Endothelial cell of umbilical vein (primary cell): ENCODE measurements around the gene CCNB1. TPM values are rescaled to one million over a fixed set of nuclear protein-coding genes. Genes with fewer than 3 reads are reported as not detected.

Source experiments
- BruUV-seq: library from RNA; stranded (reverse); fragments of 400-500 nt; replicated peaks from 2 replicates; lab custom pipeline; 2021; lab: Mats Ljungman, UMichigan
- CTCF ChIA-PET: fragments of 300-600, 350-600 bp; sonication (Branson Sonifier 250); formaldehyde crosslinking; loops from one replicate; lab custom pipeline; 2021; ENCODE audit warnings: antibody characterized with exemption, inconsistent platforms; lab: Charles Lee
- POLR2A ChIA-PET: fragments of 300-600, 350-600 bp; sonication (Branson Sonifier 250); formaldehyde crosslinking; loops from one replicate; lab custom pipeline; 2021; ENCODE audit warnings: antibody characterized with exemption, inconsistent platforms; lab: Charles Lee
- DNase-seq: peaks from one replicate; pipeline ENCODE4 v3.0.0-alpha.2; 2011; ENCODE audit warnings: low read depth, low spot score
- FAIRE-seq: peaks from 2 replicates; lab custom pipeline; 2011; peaks lifted over from hg19 to GRCh38; lab: Jason Lieb, UNC
- H2AFZ ChIP-seq: 2 replicates; pipeline ENCODE4 v1.6.0; 2012; ENCODE audit warnings: low read depth, low read length, control low read depth, inconsistent platforms
- H3K27ac ChIP-seq: 2 replicates; pipeline ENCODE4 v1.5.1; 2011; ENCODE audit warnings: low read depth, mild to moderate bottlenecking, control low read depth, low read length, moderate library complexity; ENCODE audit not compliant: insufficient read depth
- H3K27me3 ChIP-seq, 2 experiments: 2 replicates each; pipeline versions ENCODE4 v1.6.0 to v1.6.1; 2011; ENCODE audit warnings: low read length in 2 of 2, mixed read lengths in 1 of 2; ENCODE audit not compliant: control insufficient read depth in 2 of 2, insufficient read depth in 2 of 2
- H3K36me3 ChIP-seq, 2 experiments: 2 replicates in 1 of 2; 3 replicates in 1 of 2; pipeline ENCODE4 v1.5.1; 2011; ENCODE audit warnings: low read length in 2 of 2, mild to moderate bottlenecking in 1 of 2, moderate library complexity in 1 of 2; ENCODE audit not compliant: control insufficient read depth in 2 of 2, insufficient read depth in 2 of 2; ENCODE audit errors: extremely low read depth in 1 of 2
- H3K4me1 ChIP-seq: 3 replicates; pipeline ENCODE4 v1.5.1; 2011; ENCODE audit warnings: mild to moderate bottlenecking, low read length; ENCODE audit not compliant: control insufficient read depth, insufficient read depth; ENCODE audit errors: extremely low read depth
- H3K4me2 ChIP-seq: 2 replicates; pipeline ENCODE4 v1.6.1; 2011; ENCODE audit warnings: low read length, control low read depth, mixed read lengths; ENCODE audit not compliant: insufficient read depth
- H3K4me3 ChIP-seq, 3 experiments: fragments of 200-600 bp in 1 of 3; sonication (generic), shearing (Covaris generic) in 1 of 3; replicated peaks in 1 of 3; 2 replicates each; pipeline ENCODE4 v1.5.1; 2011 to 2016; ENCODE audit warnings: control low read depth in 3 of 3, low read length in 3 of 3, mild to moderate bottlenecking in 2 of 3, inconsistent platforms in 1 of 3, low read depth in 1 of 3, moderate library complexity in 1 of 3; ENCODE audit not compliant: insufficient read depth in 1 of 3
- H3K79me2 ChIP-seq: 2 replicates; pipeline ENCODE4 v1.6.0; 2012; ENCODE audit warnings: low read length, inconsistent platforms; ENCODE audit not compliant: control insufficient read depth, insufficient read depth
- H3K9ac ChIP-seq: replicated peaks from 2 replicates; pipeline ENCODE3; 2011; ENCODE audit warnings: low read length, control low read depth; ENCODE audit not compliant: insufficient read depth; ENCODE audit errors: extremely low read depth
- H3K9me1 ChIP-seq: replicated peaks from 3 replicates; pipeline ENCODE4 v1.6.0; 2011; ENCODE audit warnings: mild to moderate bottlenecking, low read length; ENCODE audit not compliant: control insufficient read depth, insufficient read depth; ENCODE audit errors: extremely low read depth
- H3K9me3 ChIP-seq: replicated peaks from 2 replicates; pipeline ENCODE4 v1.5.1; 2012; ENCODE audit warnings: low read length, inconsistent platforms; ENCODE audit not compliant: control insufficient read depth, insufficient read depth
- H4K20me1 ChIP-seq: replicated peaks from 2 replicates; pipeline ENCODE3; 2011; ENCODE audit warnings: mild to moderate bottlenecking, low read length; ENCODE audit not compliant: control insufficient read depth, insufficient read depth; ENCODE audit errors: extremely low read depth
- EZH2 ChIP-seq: IDR thresholded peaks from 2 replicates; pipeline ENCODE4 v1.6.1; 2012; ENCODE audit warnings: borderline replicate concordance, low read depth, mild to moderate bottlenecking, moderate library complexity, low read length, inconsistent platforms; ENCODE audit not compliant: severe bottlenecking
- FOS ChIP-seq: IDR thresholded peaks from 2 replicates; pipeline ENCODE4 v1.6.1; 2011; ENCODE audit warnings: mild to moderate bottlenecking, low read length, moderate library complexity, borderline replicate concordance; ENCODE audit not compliant: insufficient read depth
- GATA2 ChIP-seq: IDR thresholded peaks from 2 replicates; pipeline ENCODE4 v1.7.0; 2011; ENCODE audit warnings: low read depth, mild to moderate bottlenecking, moderate library complexity, mixed read lengths, low read length; ENCODE audit not compliant: insufficient read length, insufficient read depth
- JUN ChIP-seq: IDR thresholded peaks from 2 replicates; pipeline ENCODE4 v1.6.1; 2011; ENCODE audit warnings: borderline replicate concordance, low read depth; ENCODE audit not compliant: insufficient read length, insufficient read depth
- MYC ChIP-seq: IDR thresholded peaks from one replicate; pipeline ENCODE4 v1.6.1; 2011; ENCODE audit warnings: mild to moderate bottlenecking, low read depth, low read length
- POLR2A ChIP-seq: IDR thresholded peaks from 2 replicates; pipeline ENCODE4 v1.6.1; 2012; ENCODE audit warnings: low read depth, mild to moderate bottlenecking, control low read depth, low read length
- POLR2AphosphoS5 ChIP-seq: IDR thresholded peaks from 2 replicates; pipeline ENCODE4 v1.6.1; 2012; ENCODE audit warnings: low read depth, mild to moderate bottlenecking, control low read depth, low read length, moderate library complexity; ENCODE audit not compliant: insufficient read depth
- dilution Hi-C: fragments of 300-500 bp; cut with MboI; formaldehyde crosslinking; loops from one replicate; pipeline ENCODE4 v1.15.0; 2019; ENCODE audit warnings: low sequenced_read_pairs; ENCODE audit not compliant: extremely low pct_ligation_motif_present
- intact Hi-C: fragments of 100-400 bp; cut with micrococcal nuclease; formaldehyde crosslinking; loops from one replicate; pipeline ENCODE4 v1.10.0; 2022
- polyA plus RNA-seq, 4 experiments: library from polyadenylated mRNA; depleted of rRNA in 3 of 4; stranded (reverse) in 3 of 4; unstranded in 1 of 4; fragments of >200 nt; gene quantifications; 2 replicates each; pipeline versions ENCODE4 v1.2.1 to v1.2.3, GENCODE V29; 2011 to 2012; ENCODE audit warnings: missing spikeins in 1 of 4
- total RNA-seq: library from RNA; stranded (reverse); gene quantifications from 2 replicates; pipeline ENCODE4 v1.2.3, GENCODE V29; 2021

CCNB1 gene
- total and polyA plus RNA-seq, 2 donors (not counting 3 experiments of a cell fraction or from before 2014, with no cell fraction given), result 72.2 to 211 TPM

DNA sequence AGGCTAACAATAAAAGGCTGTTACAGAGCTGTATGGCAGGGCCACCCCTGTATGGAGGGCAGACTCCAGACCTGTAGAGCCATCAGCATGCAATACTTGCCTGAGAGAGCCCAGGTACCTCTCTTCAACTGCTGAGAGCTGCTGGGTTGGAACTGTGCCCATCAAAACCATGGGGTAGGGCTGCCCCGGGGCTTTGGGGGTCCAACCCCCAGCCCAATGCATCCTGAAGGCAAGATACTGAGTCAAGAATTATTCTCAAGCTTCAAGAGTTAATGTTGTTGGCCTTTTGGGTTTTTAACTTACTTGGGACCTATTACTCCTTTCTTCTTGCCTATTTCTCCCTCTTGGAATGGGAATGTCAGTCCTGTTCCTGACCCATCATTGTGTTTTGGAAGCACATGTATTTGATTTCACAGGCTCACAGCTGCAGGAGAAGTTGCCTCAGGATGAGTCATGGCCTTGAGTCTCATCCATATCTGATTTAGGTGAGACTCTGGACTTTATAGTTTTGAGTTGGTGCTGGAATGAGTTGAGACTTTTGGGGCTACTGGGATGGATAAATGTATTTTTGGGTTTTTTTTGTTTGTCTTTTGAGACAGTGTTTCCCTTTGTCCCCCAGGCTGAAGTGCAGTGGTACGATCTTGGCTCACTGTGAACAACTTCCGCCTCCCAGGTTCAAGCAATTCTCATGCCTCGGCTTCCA lies 46.7 kb downstream of the CCNB1 start:
- H3K4me3 ChIP-seq, result no peak overlapping the region
- FAIRE-seq (peak; percentile 64), DNase-seq (no peak)
- dilution Hi-C loops, result no loop called here
- H3K36me3 ChIP-seq, result no peaks in the 10 kb centered on the region
- POLR2A ChIA-PET, result no interaction called here
- no peak overlapping the region for H3K9ac ChIP-seq
- H3K27me3 ChIP-seq, result no peaks in the 10 kb centered on the region
- H2AFZ ChIP-seq, result no peak overlapping the region
- no peaks in the 10 kb centered on the region for H3K9me3 ChIP-seq
- H3K9me1 ChIP-seq, result no peaks in the 10 kb centered on the region
- H3K4me2 ChIP-seq, result no peak overlapping the region
- H3K4me1 ChIP-seq, result peaks cover 6% of the 10 kb centered on the region
- peaks cover under 1% of the 10 kb centered on the region for H3K79me2 ChIP-seq
- TF ChIP-seq FOS, result peak; percentile 28
- no peak for TF ChIP-seq POLR2AphosphoS5
- TF ChIP-seq POLR2A, result no peak
- TF ChIP-seq JUN, result peak; percentile 46
- intact Hi-C loops, result no loop called here
- CTCF ChIA-PET, result no interaction called here
- no peak overlapping the region for H3K27ac ChIP-seq
- no TSS peak for BruUV-seq
- no peaks in the 10 kb centered on the region for H4K20me1 ChIP-seq

DNA sequence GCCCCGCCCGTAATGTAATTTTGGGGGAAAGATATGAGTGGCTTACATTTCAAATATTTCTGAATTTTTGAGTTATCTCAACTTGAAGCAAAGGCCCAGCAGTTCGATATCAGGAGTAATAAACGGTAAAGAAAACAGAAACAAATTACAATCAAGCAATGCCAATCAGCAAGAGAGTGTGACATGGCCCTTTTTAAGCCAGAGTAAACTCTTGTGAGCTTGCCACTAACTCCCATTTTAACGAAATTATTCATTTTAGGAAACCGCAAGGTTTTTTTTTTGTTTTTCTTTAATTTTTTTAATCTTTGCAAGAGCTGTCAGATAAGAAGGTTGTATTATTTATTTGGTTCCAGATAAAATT lies 50.2 kb downstream of the CCNB1 start:
- H3K9me3 ChIP-seq, result no peaks in the 10 kb centered on the region
- ChIA-PET POLR2A (interaction anchor here (0.7 kb wide), 1 partner anchor 13 kb away, joined by 7 read pairs; no protein-coding TSS in a partner anchor), CTCF (interaction anchor here (0.7 to 1.0 kb wide), 2 partner anchors 18 to 124 kb away, joined by 3 to 4 read pairs; partner anchors contain the start of genes CDK7 and SLC30A5)
- H4K20me1 ChIP-seq, result no peaks in the 10 kb centered on the region
- dilution Hi-C loops (no loop called here), intact Hi-C loops (loop anchor here (1.0 kb wide), 1 partner anchor 28 kb away; the partner anchor contains the start of gene CENPH)
- peak overlapping the region; percentile 15 for H3K27ac ChIP-seq
- H3K9ac ChIP-seq, result peak overlapping the region; percentile 48
- H3K4me1 ChIP-seq, result peaks cover 7% of the 10 kb centered on the region
- peak overlapping the region; percentile 1 to 80 (median 52) for H3K4me3 ChIP-seq
- FAIRE-seq (no peak), DNase-seq (no peak)
- no peaks in the 10 kb centered on the region for H3K9me1 ChIP-seq
- peak overlapping the region; percentile 92 for H2AFZ ChIP-seq
- TF ChIP-seq MYC (no peak), EZH2 (no peak), GATA2 (no peak)
- peaks cover 5% of the 10 kb centered on the region for H3K79me2 ChIP-seq
- H3K36me3 ChIP-seq, result no peaks in the 10 kb centered on the region
- TSS peak; percentile 90 for BruUV-seq
- H3K27me3 ChIP-seq, result no peaks in the 10 kb centered on the region
- H3K4me2 ChIP-seq, result peak overlapping the region; percentile 97
